Measurements from ENCODE around the gene TLCD5.

- TF ChIP-seq POLR2A (IDR thresholded peaks at IDR 0.05) (no peak), CTCF (IDR thresholded peaks at IDR 0.05) (no peak)
Measured at GRCh38 chr11:120280600-120281051, 44.5 kb upstream of the TLCD5 start.
